CD4-positive, alpha-beta T cell treated with Interleukin-6 at 100 ng/mL for 8 hours (primary cell): ENCODE results near the gene EYS.
"Not testable (repeated sequence)": the region's sequence is repeated elsewhere in the genome, so short reads cannot be mapped to it uniquely, and the experiment has no call there.

Experiments
- DNase-seq: peaks from one replicate; pipeline ENCODE4 v3.0.0-alpha.2; 2020; ENCODE audit warnings: mixed read lengths, low spot score

EYS gene

DNA sequence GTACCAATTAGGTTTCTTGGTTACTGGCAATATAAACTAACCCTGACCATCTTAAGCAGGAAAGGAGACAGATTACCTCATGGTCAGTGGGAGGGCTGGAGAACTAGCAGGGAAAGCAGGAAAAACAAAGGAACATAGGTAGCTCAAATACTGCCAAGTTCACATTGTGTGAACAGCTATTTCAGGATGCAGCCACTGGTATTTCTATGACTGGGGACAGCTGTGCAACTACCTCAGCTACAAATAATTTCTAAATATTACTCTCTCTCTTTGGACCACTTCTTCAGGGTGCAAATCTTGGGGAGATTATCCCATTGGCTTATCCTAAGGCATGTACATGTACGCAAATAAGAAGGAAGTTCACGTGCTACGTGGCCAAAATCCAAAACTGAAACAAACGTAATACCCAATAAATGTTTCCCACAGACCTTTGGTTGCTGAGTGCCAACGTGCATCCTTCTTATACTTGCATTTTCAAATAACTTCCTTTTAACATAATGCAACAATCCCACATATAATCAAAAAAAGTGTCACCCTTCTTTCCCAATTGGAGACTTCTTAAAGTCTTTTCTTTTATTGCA lies 1890.5 kb downstream of the EYS start:
- no peak for DNase-seq

DNA sequence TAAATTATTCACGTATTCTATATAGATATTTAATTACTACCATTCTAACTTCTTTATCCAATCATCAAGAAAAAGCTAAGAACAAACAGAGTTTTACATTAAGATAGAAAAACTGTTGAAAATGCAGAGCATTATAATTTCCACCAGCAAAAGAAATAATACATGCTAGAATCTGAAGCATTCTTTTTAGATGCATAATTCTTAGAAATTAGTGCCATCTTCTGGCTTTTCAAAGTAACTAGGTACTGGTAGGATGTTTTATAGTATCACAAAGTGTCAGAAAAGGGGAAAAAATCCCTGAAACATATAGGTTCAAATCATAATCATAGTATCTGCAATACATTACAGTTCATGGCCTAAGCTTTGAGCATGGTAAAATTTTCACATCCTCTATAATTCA lies 1892.6 kb downstream of the EYS start:
- no peak for DNase-seq

DNA sequence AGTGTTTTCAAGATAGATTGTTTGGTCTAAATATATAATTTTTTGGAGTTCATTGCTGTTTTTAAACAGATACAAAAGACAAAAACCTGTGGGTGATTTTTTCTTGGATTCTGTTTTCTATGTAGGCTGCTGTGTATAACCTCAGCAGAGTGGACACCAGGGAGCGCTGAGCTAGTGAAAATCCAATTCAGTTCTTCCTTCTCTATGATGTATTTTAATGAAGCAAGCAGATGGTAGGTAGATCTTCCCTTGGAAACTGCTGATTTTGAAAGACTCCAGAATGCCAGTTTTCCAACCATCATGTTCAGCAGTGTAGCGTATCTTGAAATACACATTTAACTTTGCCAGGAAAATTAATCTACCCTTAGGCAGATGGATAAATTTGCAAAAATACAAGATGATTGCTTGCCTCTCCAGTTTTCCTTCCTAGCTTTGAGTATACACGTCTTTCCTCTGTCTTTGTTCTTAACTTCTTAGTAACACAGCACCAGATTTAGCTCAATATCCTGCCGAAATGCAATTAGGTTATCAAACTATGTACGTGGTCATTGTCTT lies 1893.4 kb downstream of the EYS start:
- DNase-seq: no peak

DNA sequence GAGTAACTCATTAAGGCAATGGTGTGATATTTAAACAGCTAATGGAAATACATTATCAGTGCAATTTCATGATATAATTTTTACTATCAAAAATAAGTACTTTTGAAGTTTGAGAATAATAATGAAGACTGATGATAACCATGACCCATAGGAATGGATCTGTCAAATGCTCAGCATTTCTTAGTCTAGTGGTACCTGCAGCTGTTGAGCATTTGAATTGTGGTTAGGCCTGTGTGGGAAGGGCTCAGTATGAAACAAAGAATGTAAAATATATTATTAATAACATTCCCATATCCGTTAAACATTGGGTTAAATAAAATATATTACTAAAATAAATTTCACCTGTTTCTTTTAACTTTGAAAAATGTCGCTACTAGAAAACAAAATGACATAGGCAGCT lies 1898.5 kb downstream of the EYS start:
- DNase-seq: no peak

DNA sequence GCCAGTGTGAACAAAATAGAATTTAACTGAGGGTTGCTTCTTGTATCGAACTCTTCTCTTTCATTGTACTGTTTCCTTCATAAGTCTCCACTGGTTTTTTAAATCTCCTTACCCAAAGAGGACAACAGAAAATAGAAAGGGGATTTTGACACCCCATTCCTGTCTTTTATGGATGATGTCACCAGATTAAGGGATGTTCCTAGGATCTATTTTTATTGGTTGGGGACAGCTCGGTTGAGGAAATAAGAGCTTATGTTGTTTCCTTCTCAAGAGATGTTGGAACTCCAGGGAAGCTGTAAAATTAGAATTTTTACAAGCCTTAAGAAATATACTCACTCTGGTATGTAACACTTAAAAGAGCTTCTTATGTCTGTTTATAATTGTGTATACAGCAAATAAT lies 1900.0 kb downstream of the EYS start:
- no peak for DNase-seq

DNA sequence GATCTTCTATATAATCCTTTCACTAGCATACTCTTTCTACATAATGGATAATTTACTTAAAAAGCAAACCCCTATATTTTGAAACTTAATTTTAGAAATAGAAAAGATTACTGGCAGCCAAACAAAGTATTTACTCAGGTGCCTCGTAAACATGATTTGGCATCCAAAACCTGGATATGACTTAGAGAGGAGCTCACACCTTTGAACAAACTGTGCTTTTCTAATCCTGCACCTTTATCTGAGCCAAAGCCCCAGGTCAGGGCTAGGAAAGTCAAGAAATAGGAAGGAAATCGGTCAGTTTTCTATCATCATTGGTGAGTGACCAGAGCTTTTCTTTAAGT lies 1900.5 kb downstream of the EYS start:
- DNase-seq: no peak

DNA sequence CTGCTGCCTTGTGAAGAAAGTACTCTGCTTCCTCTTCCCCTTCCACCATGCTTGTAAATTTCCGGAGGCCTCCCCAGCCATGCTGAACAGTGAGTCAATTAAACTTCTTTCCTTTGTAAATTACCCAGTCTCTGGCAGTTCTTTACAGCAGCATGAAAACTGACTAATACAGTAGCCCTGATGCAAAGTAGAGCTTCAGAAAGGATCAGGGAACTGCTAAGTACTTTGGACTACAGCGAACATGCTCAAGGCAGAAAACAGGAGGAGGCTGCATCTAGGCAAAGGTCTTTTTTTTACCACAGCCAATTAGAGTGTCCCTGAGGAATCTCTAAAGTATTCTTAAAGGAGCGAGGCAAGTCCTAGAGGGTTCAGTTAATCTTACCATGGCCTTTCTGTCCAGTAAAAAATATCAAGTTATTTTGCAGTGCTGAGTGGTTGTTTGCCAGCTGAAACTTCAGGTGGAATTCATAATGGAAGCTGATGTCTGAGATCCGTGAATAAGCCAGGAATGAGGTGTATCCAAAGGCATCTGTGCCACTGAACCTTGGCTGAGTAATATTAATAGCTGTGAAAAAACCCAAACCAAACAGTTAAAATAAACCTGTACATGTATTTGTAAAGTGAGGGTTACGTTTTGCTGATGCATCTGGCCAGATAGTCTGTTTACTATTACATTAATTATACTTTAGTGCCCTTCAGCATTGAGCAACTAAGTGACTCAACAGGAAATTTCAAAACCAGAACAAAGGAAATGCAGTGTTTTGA lies 1901.0 kb downstream of the EYS start:
- DNase-seq: no peak

DNA sequence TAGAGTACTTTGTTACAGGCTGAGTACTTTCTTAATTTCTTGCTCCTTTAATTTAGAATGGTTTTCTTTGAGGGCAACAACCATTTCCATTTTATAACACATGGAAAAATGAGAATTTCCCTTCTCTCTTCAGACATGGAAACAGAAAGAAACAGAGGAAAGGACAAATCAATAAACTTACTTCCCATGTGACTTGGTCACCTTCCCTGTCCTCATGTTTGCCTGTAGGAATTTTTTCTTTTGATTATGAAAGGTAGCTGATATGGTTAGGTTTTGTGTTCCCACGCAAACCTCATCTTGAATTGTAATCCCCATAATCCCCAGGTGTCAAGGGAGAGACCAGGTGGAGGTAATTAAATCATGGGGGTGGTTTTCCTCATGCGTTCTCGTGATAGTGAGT lies 1901.7 kb downstream of the EYS start:
- DNase-seq: no peak

DNA sequence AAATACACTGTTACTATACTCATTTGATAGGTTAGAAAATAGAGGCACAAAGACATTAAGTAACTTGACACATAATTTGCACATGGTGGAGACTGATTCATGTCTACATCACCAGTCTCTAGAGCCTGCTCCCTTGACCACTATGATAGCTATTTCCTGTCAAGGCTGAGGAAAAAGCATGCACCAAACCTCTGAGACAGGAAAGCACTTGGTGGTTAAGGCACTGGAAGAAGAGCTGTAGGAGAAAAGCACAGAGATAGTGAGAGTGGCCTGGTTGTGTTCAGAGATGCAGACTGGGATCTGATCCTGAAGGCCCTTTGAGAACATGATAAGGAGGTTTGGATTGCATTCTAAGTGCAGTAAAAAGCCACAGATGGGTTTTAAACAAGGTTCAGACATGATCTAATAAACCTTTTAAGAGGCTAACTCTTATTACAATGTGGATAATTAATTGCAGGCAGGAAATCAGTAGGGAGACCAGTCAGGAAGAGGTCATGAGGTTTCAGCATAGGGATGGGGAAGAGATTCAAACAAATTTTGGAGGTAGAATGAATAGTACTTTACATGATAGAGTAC lies 1902.6 kb downstream of the EYS start:
- DNase-seq: no peak

DNA sequence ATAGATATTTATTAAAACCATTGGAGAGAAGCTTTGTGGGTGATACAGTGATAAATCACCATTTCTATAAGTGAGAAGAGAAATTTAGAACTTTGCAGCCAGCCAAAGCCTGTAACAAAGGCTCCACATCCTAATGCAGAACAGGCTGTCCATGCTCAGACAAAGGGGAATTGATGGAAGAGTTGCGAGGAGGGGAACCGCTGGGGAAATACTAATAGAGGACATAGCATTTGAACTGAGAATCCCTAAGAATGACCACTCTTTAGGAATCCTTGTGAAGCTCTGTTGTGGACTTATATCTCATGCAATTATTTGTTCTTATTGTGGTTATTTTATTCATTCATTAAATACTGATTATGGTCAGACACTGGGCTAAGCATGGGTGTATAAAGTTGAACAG lies 1903.7 kb downstream of the EYS start:
- no peak for DNase-seq

DNA sequence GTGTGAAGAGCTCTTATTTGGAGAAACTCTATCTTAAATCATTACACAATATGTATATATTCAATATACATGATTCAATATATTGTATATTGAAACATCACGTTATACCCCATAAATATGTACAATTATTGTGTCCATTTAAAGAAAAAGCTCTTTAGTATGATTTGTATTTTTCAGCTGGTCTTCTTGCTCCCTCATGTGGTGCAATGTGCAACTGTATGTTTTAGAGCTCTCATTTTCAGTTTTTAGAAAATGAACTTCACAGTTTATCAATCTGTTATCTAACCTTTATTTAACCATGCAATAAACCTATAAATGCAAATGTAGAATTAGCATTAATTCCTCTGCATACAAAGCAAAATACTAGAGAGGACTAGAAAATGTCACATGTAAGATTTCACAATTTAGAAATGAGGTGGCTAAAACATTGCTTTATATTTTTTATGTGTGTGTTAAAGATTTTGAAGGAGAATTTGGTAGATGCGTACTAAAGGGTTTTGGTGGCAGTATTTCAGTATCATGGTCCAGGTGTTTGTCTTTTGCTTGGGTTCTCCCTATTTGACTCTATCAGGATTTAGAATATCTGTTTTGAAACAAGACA lies 1904.3 kb downstream of the EYS start:
- no peak for DNase-seq

DNA sequence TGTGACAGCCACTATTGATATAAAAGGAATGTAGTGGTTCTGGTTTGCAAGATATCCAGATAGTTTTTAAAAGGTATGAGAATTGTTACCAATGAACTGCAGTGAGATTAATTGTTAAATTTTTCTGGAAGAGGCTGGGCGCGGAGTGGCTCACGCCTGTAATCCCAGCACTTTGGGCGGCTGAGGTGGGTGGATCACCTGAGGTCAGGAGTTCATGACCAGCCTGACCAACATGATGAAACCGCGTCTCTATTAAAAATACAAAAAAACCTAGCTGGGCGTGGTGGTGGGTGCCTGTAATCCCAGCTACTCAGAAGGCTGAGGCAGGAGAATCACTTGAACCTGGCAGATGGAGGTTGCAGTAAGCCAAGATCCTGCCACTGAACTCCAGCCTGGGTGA lies 1906.6 kb downstream of the EYS start:
- not testable (repeated sequence) for DNase-seq

DNA sequence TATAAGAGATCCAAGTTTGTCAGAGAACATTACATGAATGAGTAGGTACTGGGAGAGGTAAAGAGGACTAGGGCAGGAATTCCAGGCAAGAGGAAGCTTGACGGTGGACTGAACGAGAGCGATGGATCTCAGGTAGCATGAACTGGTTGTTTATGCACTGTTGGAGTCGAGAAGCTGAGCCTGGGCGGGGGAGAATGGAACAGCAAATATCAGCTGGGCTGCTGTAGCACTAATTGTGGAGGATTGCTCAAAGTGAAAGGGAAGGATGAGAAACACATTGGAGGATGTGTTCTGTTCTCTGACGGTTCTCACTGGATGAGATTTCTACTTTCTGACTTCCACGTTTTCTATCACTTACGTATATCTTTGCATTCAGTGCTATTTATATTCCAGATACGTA lies 1907.2 kb downstream of the EYS start:
- no peak for DNase-seq

DNA sequence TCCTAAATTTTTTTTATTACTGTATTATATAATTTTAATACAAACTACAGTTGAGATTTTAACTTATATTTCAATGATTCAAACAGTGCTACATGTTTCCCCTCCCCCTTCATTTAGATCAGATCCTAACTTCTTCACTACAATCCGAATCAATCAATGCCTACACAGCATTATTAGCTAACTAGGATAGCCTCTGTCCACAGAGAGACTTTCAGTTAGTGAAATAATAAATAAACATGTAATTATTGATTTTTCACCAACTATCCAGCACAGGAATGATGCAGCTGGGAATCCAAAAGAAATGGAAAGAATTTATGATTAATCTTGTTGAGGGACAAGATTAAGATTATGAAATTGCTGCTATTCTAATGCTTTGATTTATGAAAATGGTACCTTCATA lies 1907.7 kb downstream of the EYS start:
- no peak for DNase-seq

DNA sequence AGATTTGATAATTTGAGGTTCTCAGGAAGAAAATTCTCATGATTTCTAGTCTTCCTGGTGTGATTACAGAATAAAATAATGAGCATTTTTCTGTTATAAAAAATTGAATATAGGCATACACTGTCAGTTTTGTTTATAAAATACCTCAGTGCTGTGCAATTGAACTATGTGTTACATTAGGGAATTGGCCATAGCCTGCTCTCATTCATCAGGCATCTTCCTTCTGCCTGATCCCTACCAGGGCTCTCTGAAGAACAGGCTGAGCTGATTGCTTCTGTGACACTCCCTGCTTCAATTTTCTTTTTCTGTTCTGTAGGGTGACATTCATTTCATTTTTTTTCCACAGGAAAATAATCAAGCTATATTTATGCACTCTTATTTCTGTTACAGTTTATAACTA lies 1908.6 kb downstream of the EYS start:
- DNase-seq: no peak

DNA sequence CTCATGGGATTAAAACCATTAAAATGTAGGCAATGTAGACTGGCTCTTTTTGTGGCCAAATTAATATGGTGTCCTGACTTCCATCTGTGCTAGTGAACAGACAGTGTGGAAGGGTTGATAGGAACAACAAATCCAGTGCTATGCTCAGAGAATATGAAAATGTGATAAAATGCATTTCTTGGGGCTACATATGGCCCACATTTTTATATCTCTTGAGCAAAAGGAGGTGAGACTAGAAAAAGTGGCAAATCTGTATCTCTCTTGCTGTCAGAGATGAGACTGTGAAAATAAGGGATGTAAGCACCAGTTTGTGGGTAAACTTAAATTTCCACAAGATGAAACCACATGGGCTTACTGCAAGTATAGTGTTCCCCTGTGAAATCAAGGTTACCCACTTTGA lies 1909.3 kb downstream of the EYS start:
- no peak for DNase-seq

DNA sequence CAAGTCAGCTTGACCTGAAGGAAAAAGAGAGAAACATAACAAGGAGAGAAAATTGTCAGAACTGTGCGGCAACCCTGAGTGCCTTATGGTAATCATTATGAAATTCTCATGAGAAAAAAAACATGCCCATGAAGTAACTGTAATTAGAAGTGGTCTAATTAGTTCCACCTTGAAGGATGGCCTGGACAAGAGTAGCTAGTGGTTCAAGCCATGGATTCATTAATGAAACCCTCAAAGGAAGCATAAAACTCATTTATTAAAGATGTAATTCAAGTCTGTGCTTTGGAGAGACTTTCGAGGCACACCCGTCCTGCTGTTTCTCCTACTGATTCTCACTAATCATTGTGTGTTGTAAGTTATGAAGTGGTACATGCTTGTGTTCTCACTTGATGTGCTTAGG lies 1911.2 kb downstream of the EYS start:
- DNase-seq: no peak

DNA sequence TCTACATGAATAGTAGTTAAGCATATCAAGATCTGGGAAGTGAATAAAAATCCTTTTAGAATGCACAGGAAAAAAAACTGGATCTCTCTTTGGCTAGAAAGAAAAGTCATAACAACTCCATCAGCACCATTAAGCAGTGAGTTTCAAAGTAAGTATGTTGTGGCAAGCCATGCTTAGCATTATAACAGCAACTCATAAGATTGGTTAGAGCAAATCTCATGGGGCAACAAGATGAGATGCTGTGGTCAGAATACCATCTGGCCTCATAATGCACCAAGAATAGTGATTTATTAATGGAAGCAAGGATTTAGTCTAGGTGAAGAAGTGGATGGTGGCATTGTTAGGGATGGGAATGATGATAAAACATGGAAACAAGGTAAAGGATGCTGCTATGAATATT lies 1912.0 kb downstream of the EYS start:
- no peak for DNase-seq

DNA sequence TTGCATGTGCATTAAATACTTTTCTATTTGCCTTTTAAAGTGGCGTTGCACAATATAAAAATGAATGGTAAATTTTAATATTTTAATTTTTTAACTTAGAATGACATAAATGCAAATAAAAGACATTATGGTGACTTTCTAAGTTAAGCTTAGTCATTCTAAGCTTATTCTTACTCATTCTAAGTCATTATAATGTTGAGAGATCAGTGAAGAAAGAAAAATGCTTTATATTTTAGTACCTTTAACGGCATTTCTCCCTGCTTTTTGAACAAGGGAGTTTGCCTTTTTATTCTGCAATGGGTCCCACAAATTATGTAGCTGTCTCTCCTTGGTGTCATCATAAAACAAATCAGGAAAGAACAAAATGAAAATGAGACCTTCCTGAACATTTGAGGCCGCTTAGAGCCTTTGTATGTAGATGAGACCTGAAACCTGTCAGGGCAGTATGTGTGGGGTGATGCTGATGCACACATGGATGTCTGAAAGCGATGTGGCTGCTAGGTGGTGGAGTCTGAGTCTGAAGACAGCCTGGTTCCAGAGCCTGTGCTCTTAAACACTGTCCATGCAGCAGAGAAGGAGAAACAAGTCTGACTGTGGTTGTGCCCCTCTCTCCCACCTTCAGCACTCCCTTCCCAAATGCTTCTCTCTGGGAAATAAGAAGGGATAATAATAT lies 1913.4 kb downstream of the EYS start:
- DNase-seq: no peak

DNA sequence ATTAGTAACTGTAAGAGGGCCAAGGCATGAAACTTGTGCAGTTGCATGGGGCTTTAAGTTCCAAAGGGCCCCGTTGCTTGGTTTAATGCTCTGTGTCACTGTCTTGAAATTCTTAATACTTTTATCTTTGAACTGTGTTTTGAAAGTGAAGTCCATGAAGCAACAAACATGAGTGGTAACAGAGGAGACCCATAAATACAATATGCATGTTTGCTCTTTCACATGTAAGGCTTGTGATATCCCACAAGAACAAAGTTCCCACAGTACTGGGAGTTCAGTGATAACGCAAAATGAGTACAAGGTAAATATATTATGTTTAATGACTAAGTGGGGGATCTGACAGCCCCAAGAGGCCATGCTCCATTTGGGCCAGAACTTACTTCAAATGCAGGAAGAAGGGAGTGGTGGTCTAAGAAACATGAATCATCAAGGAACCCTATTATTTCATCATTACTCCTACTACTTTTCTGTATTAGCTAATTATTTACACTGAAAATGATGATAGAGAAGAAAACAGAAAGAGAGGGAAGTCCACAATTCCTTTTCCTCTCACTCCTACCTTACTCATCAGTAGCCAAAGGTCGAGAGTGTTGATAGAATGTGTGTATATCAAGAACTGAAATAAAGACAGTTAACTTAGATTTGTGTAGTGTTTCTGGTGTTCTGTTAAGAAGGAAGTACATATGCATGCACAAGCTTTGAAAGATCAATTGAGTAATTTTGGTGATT lies 1914.1 kb downstream of the EYS start:
- no peak for DNase-seq

DNA sequence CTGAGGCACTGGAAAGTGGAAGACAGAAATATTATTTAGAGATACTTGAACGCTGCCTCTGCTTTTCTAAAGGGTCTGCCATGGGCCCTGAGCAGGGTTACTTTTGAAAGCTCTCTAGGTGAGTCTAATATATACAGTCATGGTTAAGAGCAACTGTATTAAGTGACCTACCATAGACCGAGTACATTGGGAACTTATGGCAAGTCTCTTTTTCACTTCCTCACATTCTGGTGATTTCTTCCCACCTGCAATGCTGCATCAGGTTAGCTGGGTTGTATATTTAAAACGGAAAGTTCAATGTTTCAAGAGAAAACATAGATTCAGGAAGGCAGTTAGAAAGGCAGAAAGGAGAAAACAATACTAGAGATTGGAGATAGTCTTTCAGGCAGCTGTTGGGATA lies 1916.7 kb downstream of the EYS start:
- DNase-seq: no peak

DNA sequence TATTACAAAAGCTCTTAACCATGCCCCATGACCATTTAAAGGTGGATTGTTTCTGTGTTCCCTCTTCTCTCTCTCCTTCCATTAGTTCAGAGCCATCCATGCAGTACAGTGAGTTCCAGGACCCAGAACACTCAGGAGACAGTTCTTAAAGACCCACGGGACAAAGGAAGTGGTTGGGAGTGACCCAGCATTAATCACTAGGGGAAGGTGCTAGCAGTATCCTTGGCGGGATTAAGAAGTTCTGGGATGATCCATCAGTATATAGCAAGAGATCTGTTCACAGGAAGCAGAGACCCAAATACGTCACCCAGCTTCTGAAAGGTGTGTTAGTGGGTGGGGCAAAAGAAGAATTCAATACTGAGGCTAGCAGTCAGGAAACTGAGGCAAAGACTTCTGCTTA lies 1917.3 kb downstream of the EYS start:
- no peak for DNase-seq
